Endothelial cell of umbilical vein (primary cell): ENCODE results near the gene HECTD1. TPM values are rescaled to one million over a fixed set of nuclear protein-coding genes. Genes with fewer than 3 reads are reported as not detected.

Source experiments
- BruUV-seq: library from RNA; stranded (reverse); fragments of 400-500 nt; replicated peaks from 2 replicates; lab custom pipeline; 2021; lab: Mats Ljungman, UMichigan
- CTCF ChIA-PET: fragments of 300-600, 350-600 bp; sonication (Branson Sonifier 250); formaldehyde crosslinking; loops from one replicate; lab custom pipeline; 2021; ENCODE audit warnings: antibody characterized with exemption, inconsistent platforms; lab: Charles Lee
- POLR2A ChIA-PET: fragments of 300-600, 350-600 bp; sonication (Branson Sonifier 250); formaldehyde crosslinking; loops from one replicate; lab custom pipeline; 2021; ENCODE audit warnings: antibody characterized with exemption, inconsistent platforms; lab: Charles Lee
- DNase-seq: peaks from one replicate; pipeline ENCODE4 v3.0.0-alpha.2; 2011; ENCODE audit warnings: low read depth, low spot score
- FAIRE-seq: peaks from 2 replicates; lab custom pipeline; 2011; peaks lifted over from hg19 to GRCh38; lab: Jason Lieb, UNC
- H2AFZ ChIP-seq: 2 replicates; pipeline ENCODE4 v1.6.0; 2012; ENCODE audit warnings: low read depth, low read length, control low read depth, inconsistent platforms
- H3K27ac ChIP-seq: 2 replicates; pipeline ENCODE4 v1.5.1; 2011; ENCODE audit warnings: low read depth, mild to moderate bottlenecking, control low read depth, low read length, moderate library complexity; ENCODE audit not compliant: insufficient read depth
- H3K27me3 ChIP-seq, 2 experiments: 2 replicates each; pipeline versions ENCODE4 v1.6.0 to v1.6.1; 2011; ENCODE audit warnings: low read length in 2 of 2, mixed read lengths in 1 of 2; ENCODE audit not compliant: control insufficient read depth in 2 of 2, insufficient read depth in 2 of 2
- H3K36me3 ChIP-seq, 2 experiments: 2 replicates in 1 of 2; 3 replicates in 1 of 2; pipeline ENCODE4 v1.5.1; 2011; ENCODE audit warnings: low read length in 2 of 2, mild to moderate bottlenecking in 1 of 2, moderate library complexity in 1 of 2; ENCODE audit not compliant: control insufficient read depth in 2 of 2, insufficient read depth in 2 of 2; ENCODE audit errors: extremely low read depth in 1 of 2
- H3K4me1 ChIP-seq: 3 replicates; pipeline ENCODE4 v1.5.1; 2011; ENCODE audit warnings: mild to moderate bottlenecking, low read length; ENCODE audit not compliant: control insufficient read depth, insufficient read depth; ENCODE audit errors: extremely low read depth
- H3K4me2 ChIP-seq: 2 replicates; pipeline ENCODE4 v1.6.1; 2011; ENCODE audit warnings: low read length, control low read depth, mixed read lengths; ENCODE audit not compliant: insufficient read depth
- H3K4me3 ChIP-seq, 3 experiments: fragments of 200-600 bp in 1 of 3; sonication (generic), shearing (Covaris generic) in 1 of 3; replicated peaks in 1 of 3; 2 replicates each; pipeline ENCODE4 v1.5.1; 2011 to 2016; ENCODE audit warnings: control low read depth in 3 of 3, low read length in 3 of 3, mild to moderate bottlenecking in 2 of 3, inconsistent platforms in 1 of 3, low read depth in 1 of 3, moderate library complexity in 1 of 3; ENCODE audit not compliant: insufficient read depth in 1 of 3
- H3K79me2 ChIP-seq: 2 replicates; pipeline ENCODE4 v1.6.0; 2012; ENCODE audit warnings: low read length, inconsistent platforms; ENCODE audit not compliant: control insufficient read depth, insufficient read depth
- H3K9ac ChIP-seq: replicated peaks from 2 replicates; pipeline ENCODE3; 2011; ENCODE audit warnings: low read length, control low read depth; ENCODE audit not compliant: insufficient read depth; ENCODE audit errors: extremely low read depth
- H3K9me1 ChIP-seq: replicated peaks from 3 replicates; pipeline ENCODE4 v1.6.0; 2011; ENCODE audit warnings: mild to moderate bottlenecking, low read length; ENCODE audit not compliant: control insufficient read depth, insufficient read depth; ENCODE audit errors: extremely low read depth
- H3K9me3 ChIP-seq: replicated peaks from 2 replicates; pipeline ENCODE4 v1.5.1; 2012; ENCODE audit warnings: low read length, inconsistent platforms; ENCODE audit not compliant: control insufficient read depth, insufficient read depth
- H4K20me1 ChIP-seq: replicated peaks from 2 replicates; pipeline ENCODE3; 2011; ENCODE audit warnings: mild to moderate bottlenecking, low read length; ENCODE audit not compliant: control insufficient read depth, insufficient read depth; ENCODE audit errors: extremely low read depth
- CTCF ChIP-seq, 2 donors: IDR thresholded peaks; 1 replicate in 1 of 2; 2 replicates in 1 of 2; pipeline ENCODE4 v1.5.1; 2011; ENCODE audit warnings: low read length in 2 of 2, mild to moderate bottlenecking in 2 of 2, moderate library complexity in 2 of 2, control low read depth in 1 of 2, inconsistent platforms in 1 of 2, low read depth in 1 of 2; ENCODE audit not compliant: insufficient read depth in 1 of 2; ENCODE audit errors: extremely low read depth in 1 of 2
- EZH2 ChIP-seq: IDR thresholded peaks from 2 replicates; pipeline ENCODE4 v1.6.1; 2012; ENCODE audit warnings: borderline replicate concordance, low read depth, mild to moderate bottlenecking, moderate library complexity, low read length, inconsistent platforms; ENCODE audit not compliant: severe bottlenecking
- FOS ChIP-seq: IDR thresholded peaks from 2 replicates; pipeline ENCODE4 v1.6.1; 2011; ENCODE audit warnings: mild to moderate bottlenecking, low read length, moderate library complexity, borderline replicate concordance; ENCODE audit not compliant: insufficient read depth
- GATA2 ChIP-seq: IDR thresholded peaks from 2 replicates; pipeline ENCODE4 v1.7.0; 2011; ENCODE audit warnings: low read depth, mild to moderate bottlenecking, moderate library complexity, mixed read lengths, low read length; ENCODE audit not compliant: insufficient read length, insufficient read depth
- JUN ChIP-seq: IDR thresholded peaks from 2 replicates; pipeline ENCODE4 v1.6.1; 2011; ENCODE audit warnings: borderline replicate concordance, low read depth; ENCODE audit not compliant: insufficient read length, insufficient read depth
- MAX ChIP-seq: IDR thresholded peaks from 2 replicates; pipeline ENCODE4 v1.6.1; 2011; ENCODE audit not compliant: insufficient read depth, insufficient read length
- MYC ChIP-seq: IDR thresholded peaks from one replicate; pipeline ENCODE4 v1.6.1; 2011; ENCODE audit warnings: mild to moderate bottlenecking, low read depth, low read length
- POLR2A ChIP-seq: IDR thresholded peaks from 2 replicates; pipeline ENCODE4 v1.6.1; 2012; ENCODE audit warnings: low read depth, mild to moderate bottlenecking, control low read depth, low read length
- POLR2AphosphoS5 ChIP-seq: IDR thresholded peaks from 2 replicates; pipeline ENCODE4 v1.6.1; 2012; ENCODE audit warnings: low read depth, mild to moderate bottlenecking, control low read depth, low read length, moderate library complexity; ENCODE audit not compliant: insufficient read depth
- dilution Hi-C: fragments of 300-500 bp; cut with MboI; formaldehyde crosslinking; loops from one replicate; pipeline ENCODE4 v1.15.0; 2019; ENCODE audit warnings: low sequenced_read_pairs; ENCODE audit not compliant: extremely low pct_ligation_motif_present
- intact Hi-C: fragments of 100-400 bp; cut with micrococcal nuclease; formaldehyde crosslinking; loops from one replicate; pipeline ENCODE4 v1.10.0; 2022
- polyA plus RNA-seq, 4 experiments: library from polyadenylated mRNA; depleted of rRNA in 3 of 4; stranded (reverse) in 3 of 4; unstranded in 1 of 4; fragments of >200 nt; gene quantifications; 2 replicates each; pipeline versions ENCODE4 v1.2.1 to v1.2.3, GENCODE V29; 2011 to 2012; ENCODE audit warnings: missing spikeins in 1 of 4
- total RNA-seq: library from RNA; stranded (reverse); gene quantifications from 2 replicates; pipeline ENCODE4 v1.2.3, GENCODE V29; 2021

Gene HECTD1
- total and polyA plus RNA-seq, 2 donors (not counting 3 experiments of a cell fraction or from before 2014, with no cell fraction given): 67.9 to 181 TPM

GRCh38 chr14:31139301-31139847 is 68.2 kb downstream of the HECTD1 start:
- Histone ChIP-seq H3K27me3 (no peaks in the 10 kb centered on the region), H3K4me3 (no peak overlapping the region), H3K27ac (no peak overlapping the region), H3K4me2 (no peak overlapping the region), H3K79me2 (no peaks in the 10 kb centered on the region), H3K4me1 (no peaks in the 10 kb centered on the region), H3K9me1 (no peaks in the 10 kb centered on the region), H4K20me1 (no peaks in the 10 kb centered on the region), H3K36me3 (peaks cover 9 to 37% of the 10 kb centered on the region in 2 experiments), H2AFZ (no peak overlapping the region), H3K9ac (no peak overlapping the region), H3K9me3 (no peaks in the 10 kb centered on the region)
- FAIRE-seq: no peak
- BruUV-seq: no TSS peak
- TF ChIP-seq CTCF (IDR thresholded peaks at IDR 0.05; ENCODE audit: extremely low read depth in 1 of 2, insufficient read depth in 1 of 2, low read depth in 1 of 2, low read length in 2 of 2): no peak
- DNase-seq: no peak
- intact Hi-C loops: no loop called here
- POLR2A ChIA-PET: no interaction called here
- dilution Hi-C loops: no loop called here
- CTCF ChIA-PET: interaction anchor here (0.7 to 2.0 kb wide), 2 partner anchors 10 to 187 kb away, joined by 3 to 9 read pairs; no protein-coding TSS in a partner anchor

GRCh38 chr14:31138301-31138700 is 69.3 kb downstream of the HECTD1 start:
- Histone ChIP-seq H3K9ac (no peak overlapping the region), H3K27me3 (no peaks in the 10 kb centered on the region), H2AFZ (no peak overlapping the region), H3K4me3 (no peak overlapping the region), H3K4me2 (no peak overlapping the region), H3K27ac (no peak overlapping the region), H3K79me2 (no peaks in the 10 kb centered on the region), H3K4me1 (no peaks in the 10 kb centered on the region), H3K9me1 (no peaks in the 10 kb centered on the region), H3K36me3 (peaks cover 8 to 37% of the 10 kb centered on the region in 2 experiments), H4K20me1 (no peaks in the 10 kb centered on the region), H3K9me3 (no peaks in the 10 kb centered on the region)
- FAIRE-seq: no peak
- dilution Hi-C loops: no loop called here
- intact Hi-C loops: no loop called here
- TF ChIP-seq JUN (no peak), GATA2 (no peak), CTCF (IDR thresholded peaks at IDR 0.05; ENCODE audit: extremely low read depth in 1 of 2, insufficient read depth in 1 of 2, low read depth in 1 of 2, low read length in 2 of 2) (no peak), POLR2A (no peak), FOS (no peak), MYC (no peak), EZH2 (no peak), POLR2AphosphoS5 (no peak), MAX (no peak)
- no TSS peak for BruUV-seq
- ChIA-PET POLR2A (no interaction called here), CTCF (interaction anchor here (1.0 kb wide), 1 partner anchor 10 kb away, joined by 3 read pairs; no protein-coding TSS in a partner anchor)
- DNase-seq: no peak
